Measurements from ENCODE around the gene MCOLN1. TPM values are rescaled to one million over a fixed set of nuclear protein-coding genes. Genes with fewer than 3 reads are reported as not detected.

Gene MCOLN1
- total and polyA plus RNA-seq, 9 of the 15 experiments (the other 6 are each of a cell fraction or from before 2014, with no cell fraction given): 0.25 to 15.4 (median 7.1) TPM

DNA sequence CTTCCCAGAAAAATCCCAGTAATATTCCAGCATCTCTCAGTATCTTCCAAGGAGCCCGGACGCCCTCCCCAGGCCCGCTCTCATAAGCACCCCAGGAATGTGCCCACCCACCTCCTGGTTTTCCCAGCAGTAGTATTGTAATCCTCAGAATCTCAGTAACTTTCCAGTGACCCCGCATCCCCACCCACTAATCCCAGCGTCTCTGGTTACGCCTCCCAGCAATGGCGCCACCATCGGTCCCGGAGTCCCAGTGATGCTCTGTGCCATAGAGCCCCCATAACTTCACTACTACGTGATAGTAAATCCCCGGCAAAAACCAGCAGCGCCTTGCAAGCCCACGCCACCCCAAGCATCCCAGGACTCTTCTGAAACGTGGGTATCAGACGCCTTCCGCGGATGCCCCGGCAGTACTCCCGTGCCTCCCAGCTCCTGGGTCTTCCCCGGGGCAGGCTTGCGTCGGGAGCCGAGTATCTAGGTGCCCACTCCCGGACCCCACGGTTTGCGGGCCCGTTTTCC is 12.2 kb downstream of the MCOLN1 start (continued):
- TF ChIP-seq, protein P1, sequence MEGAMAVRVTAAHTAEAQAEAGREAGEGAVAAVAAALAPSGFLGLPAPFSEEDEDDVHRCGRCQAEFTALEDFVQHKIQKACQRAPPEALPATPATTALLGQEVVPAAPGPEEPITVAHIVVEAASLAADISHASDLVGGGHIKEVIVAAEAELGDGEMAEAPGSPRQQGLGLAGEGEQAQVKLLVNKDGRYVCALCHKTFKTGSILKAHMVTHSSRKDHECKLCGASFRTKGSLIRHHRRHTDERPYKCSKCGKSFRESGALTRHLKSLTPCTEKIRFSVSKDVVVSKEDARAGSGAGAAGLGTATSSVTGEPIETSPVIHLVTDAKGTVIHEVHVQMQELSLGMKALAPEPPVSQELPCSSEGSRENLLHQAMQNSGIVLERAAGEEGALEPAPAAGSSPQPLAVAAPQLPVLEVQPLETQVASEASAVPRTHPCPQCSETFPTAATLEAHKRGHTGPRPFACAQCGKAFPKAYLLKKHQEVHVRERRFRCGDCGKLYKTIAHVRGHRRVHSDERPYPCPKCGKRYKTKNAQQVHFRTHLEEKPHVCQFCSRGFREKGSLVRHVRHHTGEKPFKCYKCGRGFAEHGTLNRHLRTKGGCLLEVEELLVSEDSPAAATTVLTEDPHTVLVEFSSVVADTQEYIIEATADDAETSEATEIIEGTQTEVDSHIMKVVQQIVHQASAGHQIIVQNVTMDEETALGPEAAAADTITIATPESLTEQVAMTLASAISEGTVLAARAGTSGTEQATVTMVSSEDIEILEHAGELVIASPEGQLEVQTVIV (CRISPR knock-in tag; IDR thresholded peaks at IDR 0.05; ENCODE audit: borderline replicate concordance): no peak
- TF ChIP-seq ZNF23 (CRISPR knock-in tag; IDR thresholded peaks at IDR 0.05) (no peak), CTCF (IDR thresholded peaks at IDR 0.05 in 2 of 3, conservative IDR thresholded peaks at IDR 0.05 in 1 of 3; ENCODE audit: insufficient read depth in 2 of 3, low read depth in 1 of 3, low read length in 3 of 3) (0 out of 6 replicates have a peak, but pooled peaks of 2 of the 3 experiments have one; percentile 6 to 18), ZNF232 (CRISPR knock-in tag; IDR thresholded peaks at IDR 0.05) (0 out of 2 replicates have a peak, but pooled peaks have one; percentile 30), CTCFL (IDR thresholded peaks at IDR 0.05; ENCODE audit: borderline replicate concordance, insufficient read depth, low read depth, low read length, poor library complexity, severe bottlenecking) (peak; percentile 62)
- TF ChIP-seq, protein P2, sequence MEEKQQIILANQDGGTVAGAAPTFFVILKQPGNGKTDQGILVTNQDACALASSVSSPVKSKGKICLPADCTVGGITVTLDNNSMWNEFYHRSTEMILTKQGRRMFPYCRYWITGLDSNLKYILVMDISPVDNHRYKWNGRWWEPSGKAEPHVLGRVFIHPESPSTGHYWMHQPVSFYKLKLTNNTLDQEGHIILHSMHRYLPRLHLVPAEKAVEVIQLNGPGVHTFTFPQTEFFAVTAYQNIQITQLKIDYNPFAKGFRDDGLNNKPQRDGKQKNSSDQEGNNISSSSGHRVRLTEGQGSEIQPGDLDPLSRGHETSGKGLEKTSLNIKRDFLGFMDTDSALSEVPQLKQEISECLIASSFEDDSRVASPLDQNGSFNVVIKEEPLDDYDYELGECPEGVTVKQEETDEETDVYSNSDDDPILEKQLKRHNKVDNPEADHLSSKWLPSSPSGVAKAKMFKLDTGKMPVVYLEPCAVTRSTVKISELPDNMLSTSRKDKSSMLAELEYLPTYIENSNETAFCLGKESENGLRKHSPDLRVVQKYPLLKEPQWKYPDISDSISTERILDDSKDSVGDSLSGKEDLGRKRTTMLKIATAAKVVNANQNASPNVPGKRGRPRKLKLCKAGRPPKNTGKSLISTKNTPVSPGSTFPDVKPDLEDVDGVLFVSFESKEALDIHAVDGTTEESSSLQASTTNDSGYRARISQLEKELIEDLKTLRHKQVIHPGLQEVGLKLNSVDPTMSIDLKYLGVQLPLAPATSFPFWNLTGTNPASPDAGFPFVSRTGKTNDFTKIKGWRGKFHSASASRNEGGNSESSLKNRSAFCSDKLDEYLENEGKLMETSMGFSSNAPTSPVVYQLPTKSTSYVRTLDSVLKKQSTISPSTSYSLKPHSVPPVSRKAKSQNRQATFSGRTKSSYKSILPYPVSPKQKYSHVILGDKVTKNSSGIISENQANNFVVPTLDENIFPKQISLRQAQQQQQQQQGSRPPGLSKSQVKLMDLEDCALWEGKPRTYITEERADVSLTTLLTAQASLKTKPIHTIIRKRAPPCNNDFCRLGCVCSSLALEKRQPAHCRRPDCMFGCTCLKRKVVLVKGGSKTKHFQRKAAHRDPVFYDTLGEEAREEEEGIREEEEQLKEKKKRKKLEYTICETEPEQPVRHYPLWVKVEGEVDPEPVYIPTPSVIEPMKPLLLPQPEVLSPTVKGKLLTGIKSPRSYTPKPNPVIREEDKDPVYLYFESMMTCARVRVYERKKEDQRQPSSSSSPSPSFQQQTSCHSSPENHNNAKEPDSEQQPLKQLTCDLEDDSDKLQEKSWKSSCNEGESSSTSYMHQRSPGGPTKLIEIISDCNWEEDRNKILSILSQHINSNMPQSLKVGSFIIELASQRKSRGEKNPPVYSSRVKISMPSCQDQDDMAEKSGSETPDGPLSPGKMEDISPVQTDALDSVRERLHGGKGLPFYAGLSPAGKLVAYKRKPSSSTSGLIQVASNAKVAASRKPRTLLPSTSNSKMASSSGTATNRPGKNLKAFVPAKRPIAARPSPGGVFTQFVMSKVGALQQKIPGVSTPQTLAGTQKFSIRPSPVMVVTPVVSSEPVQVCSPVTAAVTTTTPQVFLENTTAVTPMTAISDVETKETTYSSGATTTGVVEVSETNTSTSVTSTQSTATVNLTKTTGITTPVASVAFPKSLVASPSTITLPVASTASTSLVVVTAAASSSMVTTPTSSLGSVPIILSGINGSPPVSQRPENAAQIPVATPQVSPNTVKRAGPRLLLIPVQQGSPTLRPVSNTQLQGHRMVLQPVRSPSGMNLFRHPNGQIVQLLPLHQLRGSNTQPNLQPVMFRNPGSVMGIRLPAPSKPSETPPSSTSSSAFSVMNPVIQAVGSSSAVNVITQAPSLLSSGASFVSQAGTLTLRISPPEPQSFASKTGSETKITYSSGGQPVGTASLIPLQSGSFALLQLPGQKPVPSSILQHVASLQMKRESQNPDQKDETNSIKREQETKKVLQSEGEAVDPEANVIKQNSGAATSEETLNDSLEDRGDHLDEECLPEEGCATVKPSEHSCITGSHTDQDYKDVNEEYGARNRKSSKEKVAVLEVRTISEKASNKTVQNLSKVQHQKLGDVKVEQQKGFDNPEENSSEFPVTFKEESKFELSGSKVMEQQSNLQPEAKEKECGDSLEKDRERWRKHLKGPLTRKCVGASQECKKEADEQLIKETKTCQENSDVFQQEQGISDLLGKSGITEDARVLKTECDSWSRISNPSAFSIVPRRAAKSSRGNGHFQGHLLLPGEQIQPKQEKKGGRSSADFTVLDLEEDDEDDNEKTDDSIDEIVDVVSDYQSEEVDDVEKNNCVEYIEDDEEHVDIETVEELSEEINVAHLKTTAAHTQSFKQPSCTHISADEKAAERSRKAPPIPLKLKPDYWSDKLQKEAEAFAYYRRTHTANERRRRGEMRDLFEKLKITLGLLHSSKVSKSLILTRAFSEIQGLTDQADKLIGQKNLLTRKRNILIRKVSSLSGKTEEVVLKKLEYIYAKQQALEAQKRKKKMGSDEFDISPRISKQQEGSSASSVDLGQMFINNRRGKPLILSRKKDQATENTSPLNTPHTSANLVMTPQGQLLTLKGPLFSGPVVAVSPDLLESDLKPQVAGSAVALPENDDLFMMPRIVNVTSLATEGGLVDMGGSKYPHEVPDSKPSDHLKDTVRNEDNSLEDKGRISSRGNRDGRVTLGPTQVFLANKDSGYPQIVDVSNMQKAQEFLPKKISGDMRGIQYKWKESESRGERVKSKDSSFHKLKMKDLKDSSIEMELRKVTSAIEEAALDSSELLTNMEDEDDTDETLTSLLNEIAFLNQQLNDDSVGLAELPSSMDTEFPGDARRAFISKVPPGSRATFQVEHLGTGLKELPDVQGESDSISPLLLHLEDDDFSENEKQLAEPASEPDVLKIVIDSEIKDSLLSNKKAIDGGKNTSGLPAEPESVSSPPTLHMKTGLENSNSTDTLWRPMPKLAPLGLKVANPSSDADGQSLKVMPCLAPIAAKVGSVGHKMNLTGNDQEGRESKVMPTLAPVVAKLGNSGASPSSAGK (IDR thresholded peaks at IDR 0.05): no peak

All from K562 (cell line).